HEK293 (cell line): ENCODE measurements around the gene TENT4B.
A peak's percentile ranks its signal among the peaks of the same experiment; 100 is the strongest.

ENCODE experiments used
- CTCF ChIA-PET: fragments of 350-600 bp; formaldehyde crosslinking; extraction: SDS; loops from one replicate; lab custom pipeline; 2021; ENCODE audit warnings: antibody characterized with exemption; lab: Yijun Ruan, JAX
- POLR2A ChIA-PET: fragments of 300-600 bp; formaldehyde crosslinking; extraction: SDS; loops from one replicate; lab custom pipeline; 2020; ENCODE audit warnings: antibody characterized with exemption, inconsistent platforms; lab: Yijun Ruan, JAX
- H3K27ac ChIP-seq: fragments of 200-500 bp; sonication (Bioruptor generic); 2 replicates; pipeline ENCODE4 v1.5.1; 2014; ENCODE audit warnings: low read depth, low read length, control low read depth, inconsistent platforms; ENCODE audit errors: extremely low read depth
- H3K36me3 ChIP-seq, 2 experiments: fragments of 200-500 bp in 1 of 2; sonication (Bioruptor generic) in 1 of 2; 1 replicate in 1 of 2; 2 replicates in 1 of 2; pipeline ENCODE4 v1.5.1; 2014 to 2017; ENCODE audit warnings: inconsistent platforms in 2 of 2, low read length in 2 of 2; ENCODE audit not compliant: control insufficient read depth in 2 of 2, insufficient read depth in 1 of 2
- H3K4me1 ChIP-seq: fragments of 200-500 bp; sonication (Bioruptor generic); 2 replicates; pipeline ENCODE4 v1.5.1; 2014; ENCODE audit warnings: mild to moderate bottlenecking, low read length, inconsistent platforms; ENCODE audit not compliant: control insufficient read depth, insufficient read depth
- H3K4me3 ChIP-seq: 2 replicates; pipeline ENCODE4 v1.5.1; 2011; ENCODE audit warnings: low read depth, mild to moderate bottlenecking, control low read depth, low read length, moderate library complexity
- H3K9me3 ChIP-seq: fragments of 200-500 bp; sonication (Bioruptor generic); 2 replicates; pipeline ENCODE4 v1.5.1; 2014; ENCODE audit warnings: low read depth, low read length, inconsistent platforms; ENCODE audit not compliant: control insufficient read depth, insufficient read depth
- GFI1B ChIP-seq: fragments of 450-650 bp; formaldehyde crosslinking; IDR thresholded peaks from 2 replicates; pipeline ENCODE4 v1.5.1; 2016; ENCODE audit warnings: missing biosample characterization, missing genetic modification characterization
- GLIS1 ChIP-seq: fragments of 450-650 bp; formaldehyde crosslinking; IDR thresholded peaks from 2 replicates; pipeline ENCODE4 v1.5.1; 2016; ENCODE audit warnings: missing biosample characterization, missing genetic modification characterization
- HOXD13 ChIP-seq: sonication (generic); formaldehyde crosslinking; IDR thresholded peaks from 2 replicates; pipeline ENCODE4 v1.8.0; 2022; ENCODE audit warnings: missing genetic modification reagents, borderline replicate concordance
- IKZF3 ChIP-seq: fragments of 450-650 bp; IDR thresholded peaks from 2 replicates; pipeline ENCODE4 v1.5.0; 2018; ENCODE audit warnings: missing biosample characterization, mild to moderate bottlenecking, missing genetic modification characterization, moderate library complexity
- KLF16 ChIP-seq: fragments of 450-650 bp; formaldehyde crosslinking; IDR thresholded peaks from 2 replicates; pipeline ENCODE4 v1.5.1; 2017; ENCODE audit warnings: missing biosample characterization, missing genetic modification characterization
- SCRT2 ChIP-seq: fragments of 450-650 bp; formaldehyde crosslinking; IDR thresholded peaks from 2 replicates; pipeline ENCODE4 v1.5.1; 2016; ENCODE audit warnings: missing biosample characterization, missing genetic modification characterization
- SP3 ChIP-seq: fragments of 450-650 bp; formaldehyde crosslinking; IDR thresholded peaks from 2 replicates; pipeline ENCODE4 v1.5.1; 2016; ENCODE audit warnings: missing biosample characterization, missing genetic modification characterization
- TSHZ1 ChIP-seq: fragments of 450-650 bp; formaldehyde crosslinking; IDR thresholded peaks from 2 replicates; pipeline ENCODE4 v1.5.1; 2016; ENCODE audit warnings: missing biosample characterization, missing genetic modification characterization, borderline replicate concordance
- ZBTB20 ChIP-seq: fragments of 450-650 bp; formaldehyde crosslinking; IDR thresholded peaks from 2 replicates; pipeline ENCODE4 v1.5.1; 2016; ENCODE audit warnings: missing biosample characterization, missing genetic modification characterization
- ZFHX2 ChIP-seq: fragments of 450-650 bp; formaldehyde crosslinking; conservative IDR thresholded peaks from 2 replicates; pipeline ENCODE4 v1.5.1; 2016; ENCODE audit warnings: missing biosample characterization, missing genetic modification characterization
- ZNF223 ChIP-seq: fragments of 450-650 bp; formaldehyde crosslinking; IDR thresholded peaks from 2 replicates; pipeline ENCODE4 v1.5.1; 2016; ENCODE audit warnings: missing biosample characterization, missing genetic modification characterization
- ZNF23 ChIP-seq: fragments of 450-650 bp; formaldehyde crosslinking; IDR thresholded peaks from 2 replicates; pipeline ENCODE4 v1.5.1; 2016; ENCODE audit warnings: missing biosample characterization, missing genetic modification characterization, borderline replicate concordance
- ZNF423 ChIP-seq: fragments of 450-650 bp; formaldehyde crosslinking; IDR thresholded peaks from 2 replicates; pipeline ENCODE4 v1.5.1; 2016; ENCODE audit warnings: missing biosample characterization, missing genetic modification characterization
- ZNF585B ChIP-seq: fragments of 450-650 bp; formaldehyde crosslinking; IDR thresholded peaks from 2 replicates; pipeline ENCODE4 v1.5.1; 2016; ENCODE audit warnings: missing biosample characterization, missing genetic modification characterization
- ZNF600 ChIP-seq: fragments of 450-650 bp; formaldehyde crosslinking; IDR thresholded peaks from 2 replicates; pipeline ENCODE4 v1.5.1; 2016; ENCODE audit warnings: missing biosample characterization, missing genetic modification characterization
- ZNF660 ChIP-seq: fragments of 450-650 bp; IDR thresholded peaks from 2 replicates; pipeline ENCODE4 v1.5.1; 2018; ENCODE audit warnings: missing biosample characterization, mild to moderate bottlenecking, missing genetic modification characterization
- ZNF677 ChIP-seq: fragments of 450-650 bp; IDR thresholded peaks from 2 replicates; pipeline ENCODE4 v1.5.0; 2018; ENCODE audit warnings: missing biosample characterization, mild to moderate bottlenecking, missing genetic modification characterization, moderate library complexity
- ZNF76 ChIP-seq: fragments of 450-650 bp; formaldehyde crosslinking; IDR thresholded peaks from 2 replicates; pipeline ENCODE4; 2016; ENCODE audit warnings: low read depth, missing biosample characterization, missing genetic modification characterization, borderline replicate concordance
- TF ChIP-seq, protein P1 (sequence below): fragments of 450-650 bp; formaldehyde crosslinking; IDR thresholded peaks from 2 replicates; pipeline ENCODE4 v1.5.0; 2017; ENCODE audit warnings: missing biosample characterization, missing genetic modification characterization, borderline replicate concordance
- TF ChIP-seq, protein P2 (sequence below): fragments of 450-650 bp; formaldehyde crosslinking; IDR thresholded peaks from 2 replicates; pipeline ENCODE4 v1.5.1; 2016; ENCODE audit warnings: missing biosample characterization, missing genetic modification characterization
- TF ChIP-seq, protein P3 (sequence below): fragments of 450-650 bp; formaldehyde crosslinking; IDR thresholded peaks from 2 replicates; pipeline ENCODE4 v1.5.1; 2017; ENCODE audit warnings: missing biosample characterization, mild to moderate bottlenecking, missing genetic modification characterization, moderate library complexity

The TENT4B gene

DNA sequence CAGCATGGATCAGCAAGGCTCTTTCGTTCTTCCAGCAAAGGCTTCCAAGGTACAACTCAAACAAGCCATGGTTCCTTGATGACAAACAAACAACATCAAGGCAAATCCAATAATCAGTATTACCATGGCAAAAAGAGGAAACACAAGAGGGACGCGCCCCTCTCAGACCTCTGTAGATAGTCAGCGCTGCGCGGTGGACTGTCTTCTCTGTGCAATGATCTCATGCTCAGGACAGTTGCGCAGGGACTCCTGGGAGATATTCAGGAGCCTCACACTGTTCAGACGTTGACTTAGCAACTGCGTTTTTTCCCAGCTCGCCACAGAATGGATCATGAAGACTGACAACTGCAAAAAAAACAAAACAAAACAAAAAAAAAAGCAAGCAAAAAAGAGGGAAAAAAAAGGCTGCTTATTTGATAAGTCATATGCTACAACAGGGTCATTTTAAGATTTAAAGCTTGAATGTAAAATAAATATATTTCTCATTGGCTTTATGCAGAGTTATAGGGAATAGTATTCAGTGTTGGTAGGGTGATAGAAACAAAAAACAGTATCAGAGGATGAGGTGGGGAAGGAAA lies 76.1 kb downstream of the TENT4B start (continued):
- TF ChIP-seq GFI1B (tag by site-specific recombination), result no peak
- TF ChIP-seq TSHZ1 (tag by site-specific recombination), result no peak
- no peak for TF ChIP-seq ZNF600 (tag by site-specific recombination)
- no peak for TF ChIP-seq ZNF585B (tag by site-specific recombination)
- TF ChIP-seq IKZF3 (tag by site-specific recombination), result no peak
- TF ChIP-seq, all 188 proteins: peak for 0

DNA sequence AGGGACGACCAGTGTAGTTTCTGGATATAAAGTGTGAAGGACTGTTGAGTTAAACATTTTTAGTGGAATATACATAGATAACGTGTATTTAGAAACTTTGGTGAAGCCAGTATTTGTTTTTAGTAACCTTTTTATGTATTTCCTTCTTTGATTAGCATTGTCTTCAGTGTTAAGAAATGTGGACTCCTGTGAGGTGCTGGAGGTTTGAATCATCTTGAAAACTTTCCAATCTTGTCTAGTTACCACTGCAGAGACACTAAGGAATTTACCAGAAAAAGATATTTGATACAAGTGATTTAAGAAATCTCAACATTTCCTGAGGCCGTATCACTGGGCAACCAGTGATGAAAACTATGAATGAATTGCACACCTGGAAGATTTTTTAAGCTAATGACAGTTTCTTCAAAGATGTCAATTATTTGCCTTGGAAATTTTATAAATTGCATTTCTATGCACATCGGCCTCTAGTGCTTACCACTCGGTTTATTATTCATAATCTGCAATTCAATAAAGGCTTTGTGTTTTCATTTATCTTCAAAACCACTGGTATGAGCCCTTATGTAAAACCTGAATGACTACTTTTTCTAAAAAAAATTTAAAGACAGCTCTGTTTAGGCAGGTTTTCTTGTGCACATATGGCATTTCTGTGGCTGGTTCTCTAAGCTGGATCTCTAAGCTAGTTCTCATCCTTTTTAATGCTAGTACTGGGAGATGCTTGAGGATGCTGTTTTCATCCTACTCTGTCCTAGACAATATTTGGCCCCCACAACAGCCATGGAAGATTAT lies 81.9 kb downstream of the TENT4B start:
- ChIA-PET POLR2A (no interaction called here), CTCF (interaction anchor here (0.6 to 0.9 kb wide), 3 partner anchors 26 to 189 kb away, joined by 3 to 4 read pairs (median 3); no protein-coding TSS in a partner anchor)
- Histone ChIP-seq H3K4me3 (no peak overlapping the region), H3K4me1 (no peaks in the 10 kb centered on the region), H3K9me3 (no peaks in the 10 kb centered on the region), H3K27ac (no peak overlapping the region), H3K36me3 (peaks cover 3 to 5% of the 10 kb centered on the region in 2 experiments; a peak in 1 of 3 replicates)
- TF ChIP-seq ZNF223 (no peak), ZBTB20 (tag by site-specific recombination) (no peak), ZNF76 (tag by site-specific recombination) (no peak), ZNF23 (no peak), SP3 (no peak), ZFHX2 (tag by site-specific recombination) (no peak), HOXD13 (CRISPR knock-in tag) (no peak)
- TF ChIP-seq, protein P1, sequence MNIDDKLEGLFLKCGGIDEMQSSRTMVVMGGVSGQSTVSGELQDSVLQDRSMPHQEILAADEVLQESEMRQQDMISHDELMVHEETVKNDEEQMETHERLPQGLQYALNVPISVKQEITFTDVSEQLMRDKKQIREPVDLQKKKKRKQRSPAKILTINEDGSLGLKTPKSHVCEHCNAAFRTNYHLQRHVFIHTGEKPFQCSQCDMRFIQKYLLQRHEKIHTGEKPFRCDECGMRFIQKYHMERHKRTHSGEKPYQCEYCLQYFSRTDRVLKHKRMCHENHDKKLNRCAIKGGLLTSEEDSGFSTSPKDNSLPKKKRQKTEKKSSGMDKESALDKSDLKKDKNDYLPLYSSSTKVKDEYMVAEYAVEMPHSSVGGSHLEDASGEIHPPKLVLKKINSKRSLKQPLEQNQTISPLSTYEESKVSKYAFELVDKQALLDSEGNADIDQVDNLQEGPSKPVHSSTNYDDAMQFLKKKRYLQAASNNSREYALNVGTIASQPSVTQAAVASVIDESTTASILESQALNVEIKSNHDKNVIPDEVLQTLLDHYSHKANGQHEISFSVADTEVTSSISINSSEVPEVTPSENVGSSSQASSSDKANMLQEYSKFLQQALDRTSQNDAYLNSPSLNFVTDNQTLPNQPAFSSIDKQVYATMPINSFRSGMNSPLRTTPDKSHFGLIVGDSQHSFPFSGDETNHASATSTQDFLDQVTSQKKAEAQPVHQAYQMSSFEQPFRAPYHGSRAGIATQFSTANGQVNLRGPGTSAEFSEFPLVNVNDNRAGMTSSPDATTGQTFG, result no peak
- TF ChIP-seq, protein P2, sequence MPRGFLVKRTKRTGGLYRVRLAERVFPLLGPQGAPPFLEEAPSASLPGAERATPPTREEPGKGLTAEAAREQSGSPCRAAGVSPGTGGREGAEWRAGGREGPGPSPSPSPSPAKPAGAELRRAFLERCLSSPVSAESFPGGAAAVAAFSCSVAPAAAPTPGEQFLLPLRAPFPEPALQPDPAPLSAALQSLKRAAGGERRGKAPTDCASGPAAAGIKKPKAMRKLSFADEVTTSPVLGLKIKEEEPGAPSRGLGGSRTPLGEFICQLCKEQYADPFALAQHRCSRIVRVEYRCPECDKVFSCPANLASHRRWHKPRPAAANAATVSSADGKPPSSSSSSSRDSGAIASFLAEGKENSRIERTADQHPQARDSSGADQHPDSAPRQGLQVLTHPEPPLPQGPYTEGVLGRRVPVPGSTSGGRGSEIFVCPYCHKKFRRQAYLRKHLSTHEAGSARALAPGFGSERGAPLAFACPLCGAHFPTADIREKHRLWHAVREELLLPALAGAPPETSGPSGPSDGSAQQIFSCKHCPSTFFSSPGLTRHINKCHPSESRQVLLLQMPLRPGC (tag by site-specific recombination), result no peak

GRCh38 chr16:50235581-50235980 lies 82.5 kb downstream of the TENT4B start:
- ChIA-PET CTCF (interaction anchor here (0.6 to 1.0 kb wide), 3 partner anchors 27 to 188 kb away, joined by 3 to 4 read pairs (median 3); no protein-coding TSS in a partner anchor), POLR2A (no interaction called here)
- Histone ChIP-seq H3K27ac (no peak overlapping the region), H3K4me3 (no peak overlapping the region), H3K36me3 (peaks cover under 1 to 5% of the 10 kb centered on the region in 2 experiments; a peak in 1 of 3 replicates), H3K9me3 (no peaks in the 10 kb centered on the region), H3K4me1 (no peaks in the 10 kb centered on the region)
- TF ChIP-seq SP3 (no peak), KLF16 (tag by site-specific recombination) (no peak), SCRT2 (tag by site-specific recombination) (peak; percentile 43; the same call in 1 of the 2 replicates), ZNF423 (tag by site-specific recombination) (no peak), ZNF660 (tag by site-specific recombination) (no peak), ZNF677 (tag by site-specific recombination) (no peak), GLIS1 (tag by site-specific recombination) (peak; percentile 19; the same call in 1 of the 2 replicates)
- TF ChIP-seq, protein P3, sequence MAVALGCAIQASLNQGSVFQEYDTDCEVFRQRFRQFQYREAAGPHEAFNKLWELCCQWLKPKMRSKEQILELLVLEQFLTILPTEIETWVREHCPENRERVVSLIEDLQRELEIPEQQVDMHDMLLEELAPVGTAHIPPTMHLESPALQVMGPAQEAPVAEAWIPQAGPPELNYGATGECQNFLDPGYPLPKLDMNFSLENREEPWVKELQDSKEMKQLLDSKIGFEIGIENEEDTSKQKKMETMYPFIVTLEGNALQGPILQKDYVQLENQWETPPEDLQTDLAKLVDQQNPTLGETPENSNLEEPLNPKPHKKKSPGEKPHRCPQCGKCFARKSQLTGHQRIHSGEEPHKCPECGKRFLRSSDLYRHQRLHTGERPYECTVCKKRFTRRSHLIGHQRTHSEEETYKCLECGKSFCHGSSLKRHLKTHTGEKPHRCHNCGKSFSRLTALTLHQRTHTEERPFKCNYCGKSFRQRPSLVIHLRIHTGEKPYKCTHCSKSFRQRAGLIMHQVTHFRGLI (tag by site-specific recombination), result no peak
